SJCRH30 (cell line): ENCODE measurements around the gene GPC6. TPM values are rescaled to one million over a fixed set of nuclear protein-coding genes. Genes with fewer than 3 reads are reported as not detected.

ENCODE experiments used
- DNase-seq, 2 experiments: peaks; one replicate each; pipeline ENCODE4 v3.0.0-alpha.2; 2015 to 2020
- H3K27ac ChIP-seq: fragments of 250-450 bp; sonication (Bioruptor Pico); 2 replicates; pipeline ENCODE4 v1.5.1; 2020; ENCODE audit warnings: mild to moderate bottlenecking, moderate library complexity
- H3K27me3 ChIP-seq: fragments of 250-450 bp; sonication (Bioruptor Pico); 2 replicates; pipeline ENCODE4 v1.5.1; 2020; ENCODE audit warnings: mild to moderate bottlenecking, moderate library complexity
- H3K36me3 ChIP-seq: fragments of 250-450 bp; sonication (Bioruptor Pico); 2 replicates; pipeline ENCODE4 v1.5.1; 2020; ENCODE audit warnings: mild to moderate bottlenecking, moderate library complexity
- H3K4me1 ChIP-seq: fragments of 250-450 bp; sonication (Bioruptor Pico); 2 replicates; pipeline ENCODE4 v1.5.1; 2020; ENCODE audit warnings: mild to moderate bottlenecking, moderate library complexity
- H3K4me3 ChIP-seq: fragments of 250-450 bp; sonication (Bioruptor Pico); 2 replicates; pipeline ENCODE4 v1.5.1; 2020; ENCODE audit warnings: mild to moderate bottlenecking, moderate library complexity
- H3K9me3 ChIP-seq: fragments of 250-450 bp; sonication (Bioruptor Pico); replicated peaks from 2 replicates; pipeline ENCODE4 v1.5.1; 2020; ENCODE audit warnings: mild to moderate bottlenecking, moderate library complexity
- total RNA-seq: library from RNA; depleted of rRNA; stranded (reverse); fragments of >200 nt; shearing (Covaris generic); gene quantifications from 2 replicates; pipeline ENCODE4 v1.2.3, GENCODE V29; 2014

GPC6 gene
- total RNA-seq, 1 experiment from 2014 or later = 21.1 TPM

DNA sequence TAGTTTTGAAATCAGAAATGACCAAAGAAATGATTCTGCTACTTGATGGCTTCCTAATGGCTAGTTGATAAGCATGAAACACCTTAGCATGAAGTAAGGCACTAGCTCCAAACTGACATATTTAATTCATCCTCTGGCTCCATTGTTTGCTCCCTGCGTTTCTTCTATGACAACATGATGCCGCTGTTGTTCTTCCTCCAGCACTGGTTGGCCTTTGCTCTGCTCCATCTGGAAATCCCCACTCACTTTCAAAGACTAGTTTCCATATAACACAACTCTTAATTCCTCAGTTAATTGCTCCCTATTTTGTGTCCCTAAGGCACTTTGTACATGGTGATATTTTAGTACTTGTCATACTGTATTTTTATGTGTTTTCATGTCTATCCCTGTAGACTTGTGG is 151.6 kb downstream of the GPC6 start:
- H3K27ac ChIP-seq = no peak overlapping the region
- no peaks in the 10 kb centered on the region for H3K9me3 ChIP-seq
- DNase-seq = no peak
- no peaks in the 10 kb centered on the region for H3K27me3 ChIP-seq
- no peaks in the 10 kb centered on the region for H3K4me1 ChIP-seq
- H3K4me3 ChIP-seq = no peak overlapping the region
- H3K36me3 ChIP-seq = no peaks in the 10 kb centered on the region

DNA sequence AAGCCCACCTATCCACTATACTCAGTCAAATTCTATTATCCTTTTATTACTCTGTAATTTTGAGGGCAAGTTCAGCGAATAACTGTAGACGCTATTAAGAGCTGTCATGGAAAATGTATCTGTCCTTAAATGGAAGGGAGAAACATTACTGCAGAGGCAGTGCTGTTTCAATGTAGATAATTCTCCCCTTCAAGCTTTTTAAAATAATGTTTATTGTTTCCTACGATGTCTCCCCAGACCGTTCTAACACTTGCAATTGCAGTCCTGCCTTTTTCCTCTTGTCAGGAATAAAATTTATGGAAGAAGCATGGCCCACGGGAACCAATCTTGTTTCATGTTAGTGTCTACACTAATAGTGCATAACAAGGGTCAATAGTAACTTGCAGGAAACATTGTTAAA is 159.5 kb downstream of the GPC6 start:
- H3K4me1 ChIP-seq = no peaks in the 10 kb centered on the region
- no peaks in the 10 kb centered on the region for H3K27me3 ChIP-seq
- no peak for DNase-seq
- H3K36me3 ChIP-seq = no peaks in the 10 kb centered on the region
- no peak overlapping the region for H3K4me3 ChIP-seq
- H3K9me3 ChIP-seq = no peaks in the 10 kb centered on the region
- no peak overlapping the region for H3K27ac ChIP-seq

DNA sequence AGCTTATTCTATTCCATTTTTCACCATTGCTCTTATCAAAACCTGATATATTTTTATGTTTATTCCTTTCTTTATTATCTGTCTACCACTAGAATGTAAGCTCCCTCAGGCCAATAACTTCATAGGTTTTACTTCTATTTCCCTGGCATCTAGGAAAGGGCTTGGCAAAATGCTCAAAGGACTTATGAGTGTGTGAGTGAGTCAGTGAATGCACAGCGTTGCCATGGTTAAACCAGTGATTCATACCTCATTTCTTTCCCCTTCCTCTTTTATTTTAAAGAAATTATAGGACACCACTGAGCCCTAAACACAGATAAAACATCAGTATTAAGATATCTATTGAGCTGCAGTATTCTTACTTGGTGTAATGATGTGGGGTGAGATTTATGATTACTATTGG is 162.1 kb downstream of the GPC6 start:
- DNase-seq = no peak
- Histone ChIP-seq H3K27ac (no peak overlapping the region), H3K4me3 (no peak overlapping the region), H3K36me3 (no peaks in the 10 kb centered on the region), H3K9me3 (no peaks in the 10 kb centered on the region), H3K27me3 (no peaks in the 10 kb centered on the region), H3K4me1 (no peaks in the 10 kb centered on the region)

DNA sequence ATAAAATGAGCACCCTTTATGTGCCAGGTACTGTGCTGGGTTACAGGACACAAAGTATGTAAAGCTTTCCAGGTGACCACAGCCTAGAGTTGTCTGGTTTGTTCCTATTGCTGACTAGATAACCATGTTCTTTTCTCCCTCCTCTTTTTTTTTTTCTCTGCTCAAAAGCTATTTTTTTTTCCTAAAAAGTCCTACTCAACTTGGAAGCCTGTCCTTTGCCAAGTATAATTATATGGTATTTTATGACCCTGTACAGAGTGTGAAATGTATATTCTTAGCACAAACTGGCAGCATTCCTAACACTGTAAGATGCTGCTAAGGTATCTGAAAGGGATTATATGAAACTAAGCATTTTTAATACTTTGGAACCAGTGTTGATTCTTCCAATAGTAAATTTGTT is 171.0 kb downstream of the GPC6 start:
- Histone ChIP-seq H3K27me3 (no peaks in the 10 kb centered on the region), H3K4me1 (no peaks in the 10 kb centered on the region), H3K9me3 (no peaks in the 10 kb centered on the region), H3K27ac (no peak overlapping the region), H3K36me3 (no peaks in the 10 kb centered on the region), H3K4me3 (no peak overlapping the region)
- no peak for DNase-seq

DNA sequence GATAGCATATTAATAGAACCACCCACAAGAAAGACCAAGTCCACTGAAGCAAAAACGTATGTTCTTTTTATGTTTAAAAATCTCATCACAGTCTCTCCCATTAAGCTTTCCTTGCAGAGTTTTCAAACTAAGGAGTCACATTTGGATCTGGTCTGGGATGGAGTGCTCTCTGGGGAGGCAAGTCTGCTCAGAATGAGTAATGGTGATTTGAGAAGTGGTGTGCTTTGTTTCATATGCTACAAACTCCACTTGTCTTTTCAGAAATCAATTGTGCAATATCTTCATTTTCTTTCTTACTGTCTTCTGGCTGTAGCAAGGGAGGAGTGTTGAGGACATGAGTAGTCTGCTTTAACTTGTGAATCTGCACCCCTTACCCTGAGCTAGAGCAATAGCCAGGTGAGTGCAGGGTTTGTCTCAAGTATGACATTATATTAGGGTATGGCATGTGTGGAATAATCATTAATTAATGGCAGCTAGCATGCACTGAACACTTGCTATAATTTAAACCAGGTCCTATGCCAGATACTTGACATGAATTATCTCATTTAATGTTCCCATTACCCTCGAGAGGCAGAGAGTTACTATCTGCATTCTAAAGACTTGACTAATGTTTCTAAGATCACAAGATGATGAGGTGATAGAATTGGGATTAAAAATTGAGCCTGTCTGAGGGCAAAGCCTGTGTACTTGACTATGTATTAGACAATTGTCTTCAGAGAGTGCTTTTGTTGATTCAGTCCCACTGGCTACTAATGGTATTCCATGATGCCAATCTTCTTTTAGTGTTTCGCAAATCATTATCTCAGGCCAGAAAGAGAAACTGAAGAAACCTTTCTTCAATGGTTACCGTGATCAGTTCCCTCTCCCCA is 171.8 kb downstream of the GPC6 start:
- H3K4me1 ChIP-seq = no peaks in the 10 kb centered on the region
- DNase-seq = no peak
- H3K4me3 ChIP-seq = no peak overlapping the region

DNA sequence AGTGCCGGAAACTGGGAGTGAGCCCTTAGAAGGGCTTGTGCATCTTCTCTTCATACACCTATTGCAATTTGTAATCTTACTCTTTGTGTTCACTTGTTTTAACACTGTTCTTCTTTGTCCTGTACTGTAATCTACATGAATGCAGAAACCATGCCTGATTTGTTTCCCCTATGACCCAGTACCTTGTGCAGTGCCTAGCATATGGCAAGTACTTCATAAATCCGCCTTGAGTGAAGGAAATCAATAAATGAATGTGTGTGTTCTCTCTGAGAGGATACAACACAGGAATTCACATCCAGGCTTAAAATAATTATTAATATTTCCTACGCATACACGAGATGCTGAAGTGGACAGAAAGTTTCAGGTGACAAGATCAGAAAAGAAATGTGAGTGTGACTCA is 172.6 kb downstream of the GPC6 start:
- H3K36me3 ChIP-seq = no peaks in the 10 kb centered on the region
- no peaks in the 10 kb centered on the region for H3K4me1 ChIP-seq
- no peak overlapping the region for H3K27ac ChIP-seq
- H3K4me3 ChIP-seq = no peak overlapping the region
- DNase-seq = no peak
- H3K9me3 ChIP-seq = no peaks in the 10 kb centered on the region
- no peaks in the 10 kb centered on the region for H3K27me3 ChIP-seq

More for the DNA sequence above, 171.8 kb downstream of the GPC6 start:
- no peaks in the 10 kb centered on the region for H3K27me3 ChIP-seq
- H3K36me3 ChIP-seq = no peaks in the 10 kb centered on the region
- H3K9me3 ChIP-seq = no peaks in the 10 kb centered on the region
- H3K27ac ChIP-seq = no peak overlapping the region

DNA sequence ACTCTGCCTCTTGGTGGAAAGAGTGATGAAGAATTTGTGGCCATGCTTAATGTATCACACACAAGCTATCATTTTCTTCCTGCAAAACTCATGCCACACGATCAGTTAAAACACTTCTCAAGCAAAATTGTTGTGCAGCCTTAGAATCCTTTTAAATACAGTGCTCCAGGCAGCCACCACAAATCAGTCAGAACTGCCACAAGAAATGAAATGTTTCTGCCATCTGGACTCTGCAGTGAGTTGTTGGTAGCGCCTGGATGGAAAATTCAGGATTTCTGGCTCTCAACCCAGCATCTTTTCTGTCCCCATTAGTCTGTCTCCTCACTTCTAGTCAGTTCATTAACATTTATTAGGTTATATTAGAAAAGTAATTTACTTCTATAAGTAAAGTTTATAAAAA is 179.5 kb downstream of the GPC6 start:
- DNase-seq = no peak
- Histone ChIP-seq H3K4me1 (no peaks in the 10 kb centered on the region), H3K27ac (no peak overlapping the region), H3K27me3 (no peaks in the 10 kb centered on the region), H3K9me3 (no peaks in the 10 kb centered on the region), H3K36me3 (no peaks in the 10 kb centered on the region), H3K4me3 (no peak overlapping the region)

DNA sequence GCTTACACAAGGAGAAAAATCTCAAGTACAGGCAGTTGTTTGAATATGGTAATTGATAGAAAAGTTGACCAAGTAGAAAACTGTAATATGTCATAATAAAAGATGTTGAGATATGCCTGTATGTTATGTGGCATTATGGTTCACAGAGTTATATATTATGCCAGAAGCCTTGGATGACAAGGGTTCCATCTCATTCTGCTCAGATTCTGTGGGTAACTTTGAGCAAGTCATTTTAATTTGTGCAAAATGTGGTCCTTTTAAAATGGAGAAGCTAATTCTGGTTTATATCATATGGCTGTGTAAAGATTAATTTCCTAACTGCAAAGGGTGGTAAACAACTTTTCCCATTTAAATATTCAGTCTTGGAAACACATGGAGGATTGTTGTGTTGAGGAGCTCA is 180.9 kb downstream of the GPC6 start:
- H3K36me3 ChIP-seq = no peaks in the 10 kb centered on the region

DNA sequence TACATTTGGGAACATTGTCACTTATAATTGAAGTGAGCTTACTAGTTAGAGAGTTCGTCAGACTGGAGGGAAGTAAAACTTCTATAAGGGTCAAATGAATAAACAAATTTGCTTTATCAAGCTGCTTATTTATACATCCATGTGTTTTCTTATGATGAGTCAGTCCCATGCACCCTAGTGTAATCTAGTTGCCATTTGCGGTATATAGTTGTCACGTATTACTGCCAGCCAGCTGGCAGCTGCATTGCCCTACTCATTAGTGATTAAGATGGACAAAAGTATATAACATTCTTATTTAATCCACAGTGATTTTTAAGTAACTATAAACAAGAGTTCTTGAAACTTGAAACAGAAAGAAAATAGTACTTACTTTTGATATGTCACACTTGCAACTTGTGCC is 182.4 kb downstream of the GPC6 start:
- DNase-seq = no peak
- Histone ChIP-seq H3K27me3 (no peaks in the 10 kb centered on the region), H3K36me3 (no peaks in the 10 kb centered on the region), H3K4me3 (no peak overlapping the region), H3K4me1 (no peaks in the 10 kb centered on the region), H3K27ac (no peak overlapping the region), H3K9me3 (no peaks in the 10 kb centered on the region)

More for the DNA sequence above, 180.9 kb downstream of the GPC6 start:
- no peak for DNase-seq
- Histone ChIP-seq H3K4me1 (no peaks in the 10 kb centered on the region), H3K27ac (no peak overlapping the region), H3K9me3 (no peaks in the 10 kb centered on the region), H3K4me3 (no peak overlapping the region), H3K27me3 (no peaks in the 10 kb centered on the region)

DNA sequence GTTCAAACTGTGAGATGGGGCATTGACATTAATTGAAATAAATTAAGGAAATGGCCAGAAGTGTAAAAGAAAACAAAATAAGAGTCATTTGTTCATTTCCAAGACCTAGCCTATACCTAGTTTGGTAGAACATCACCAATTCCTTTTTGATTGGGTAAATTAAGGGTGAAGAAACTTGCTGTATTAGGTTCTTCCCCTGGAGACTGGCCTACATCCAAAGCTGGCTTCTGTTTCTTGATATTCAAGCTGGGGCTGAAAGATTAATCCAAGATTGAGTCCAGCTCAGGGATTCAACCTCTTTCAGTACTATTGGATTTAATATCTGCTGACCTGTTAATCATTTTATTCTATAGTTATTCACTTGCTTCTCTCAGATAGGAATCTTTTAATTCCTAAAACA is 183.2 kb downstream of the GPC6 start:
- Histone ChIP-seq H3K36me3 (no peaks in the 10 kb centered on the region), H3K4me1 (no peaks in the 10 kb centered on the region), H3K9me3 (no peaks in the 10 kb centered on the region)

DNA sequence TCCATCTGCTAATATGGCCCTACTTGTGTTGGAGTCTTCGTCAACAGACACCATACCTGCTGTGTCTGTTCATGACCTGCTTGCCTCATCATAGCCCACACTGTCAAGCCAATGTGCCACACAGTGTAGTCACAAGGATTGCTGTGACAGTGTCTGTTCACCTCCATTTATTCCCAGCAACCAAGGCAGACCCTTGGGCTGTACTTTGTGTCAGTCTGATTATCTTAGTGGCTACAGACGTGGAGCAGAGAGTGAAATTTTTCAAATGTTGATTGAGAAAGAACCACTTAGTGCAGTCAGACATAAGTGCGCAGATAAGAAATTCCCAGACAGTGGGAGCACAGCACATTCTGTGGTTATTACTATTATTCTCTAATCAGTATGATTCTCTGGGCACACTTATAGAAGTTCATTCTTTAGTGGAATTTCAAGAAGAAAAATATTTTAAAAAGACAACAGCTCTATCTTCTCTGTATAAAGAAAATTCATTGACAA is 184.6 kb downstream of the GPC6 start:
- Histone ChIP-seq H3K4me1 (no peaks in the 10 kb centered on the region), H3K4me3 (no peak overlapping the region), H3K27me3 (no peaks in the 10 kb centered on the region), H3K27ac (no peak overlapping the region), H3K36me3 (no peaks in the 10 kb centered on the region), H3K9me3 (no peaks in the 10 kb centered on the region)
- DNase-seq = no peak

More for the DNA sequence above, 183.2 kb downstream of the GPC6 start:
- H3K4me3 ChIP-seq = no peak overlapping the region
- H3K27me3 ChIP-seq = no peaks in the 10 kb centered on the region
- no peak for DNase-seq
- H3K27ac ChIP-seq = no peak overlapping the region

DNA sequence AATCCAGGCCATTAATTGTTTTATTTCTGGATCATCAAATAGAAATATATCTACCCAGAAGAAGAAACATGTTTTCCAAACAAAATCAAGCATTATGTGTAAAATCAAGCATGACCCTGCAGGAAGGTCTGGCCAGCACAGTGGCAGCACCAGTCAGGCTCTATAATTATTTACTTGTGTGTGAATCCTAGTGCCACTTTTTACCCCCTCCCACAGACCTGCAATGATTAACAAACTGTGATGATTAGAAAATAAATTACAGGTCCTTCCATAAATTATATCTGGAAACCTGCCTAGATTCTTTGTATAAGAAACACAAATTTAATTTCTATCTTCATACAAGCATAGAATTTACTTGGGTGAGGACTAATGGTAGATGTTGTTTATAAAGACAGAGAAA is 186.1 kb downstream of the GPC6 start:
- H3K4me1 ChIP-seq = no peaks in the 10 kb centered on the region
- no peaks in the 10 kb centered on the region for H3K9me3 ChIP-seq
- H3K36me3 ChIP-seq = no peaks in the 10 kb centered on the region
- H3K4me3 ChIP-seq = no peak overlapping the region
- DNase-seq = no peak
- H3K27ac ChIP-seq = no peak overlapping the region
- no peaks in the 10 kb centered on the region for H3K27me3 ChIP-seq

DNA sequence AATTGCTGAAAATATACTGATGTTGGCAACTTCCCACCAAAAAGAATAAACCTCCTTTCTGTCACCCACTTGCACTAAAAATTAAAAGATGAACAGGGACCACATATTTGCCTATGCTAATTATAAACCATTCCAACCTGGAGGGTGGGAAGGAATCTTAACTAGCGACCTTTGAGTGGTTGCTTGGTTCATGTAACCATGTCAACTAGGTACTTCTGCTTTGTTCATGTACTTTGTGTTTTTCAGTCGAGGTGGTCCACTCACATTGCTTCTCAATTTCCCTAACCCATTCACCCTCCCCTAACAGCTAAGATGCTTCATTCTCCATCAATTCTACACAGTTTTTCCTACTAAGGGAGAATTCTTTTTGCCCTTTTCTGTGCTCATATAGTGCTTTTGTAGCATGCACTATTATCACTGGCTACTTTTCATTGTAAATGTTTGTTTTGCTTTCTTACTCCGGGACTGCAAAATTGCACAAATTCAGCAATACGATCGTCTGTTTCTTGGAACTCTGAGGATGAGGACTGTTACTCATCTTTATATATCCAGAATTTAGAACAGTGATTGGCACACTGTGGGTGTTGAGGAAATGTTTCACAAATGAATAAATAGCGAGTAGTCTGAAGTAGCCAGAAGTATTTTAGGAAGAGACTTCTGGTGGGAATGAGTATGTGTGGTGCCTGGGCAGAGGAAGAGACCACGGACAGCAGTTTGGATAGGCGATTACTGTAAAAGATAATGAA is 187.5 kb downstream of the GPC6 start:
- Histone ChIP-seq H3K4me1 (no peaks in the 10 kb centered on the region), H3K36me3 (no peaks in the 10 kb centered on the region), H3K4me3 (no peak overlapping the region), H3K27ac (no peak overlapping the region), H3K27me3 (no peaks in the 10 kb centered on the region), H3K9me3 (no peaks in the 10 kb centered on the region)
- no peak for DNase-seq

DNA sequence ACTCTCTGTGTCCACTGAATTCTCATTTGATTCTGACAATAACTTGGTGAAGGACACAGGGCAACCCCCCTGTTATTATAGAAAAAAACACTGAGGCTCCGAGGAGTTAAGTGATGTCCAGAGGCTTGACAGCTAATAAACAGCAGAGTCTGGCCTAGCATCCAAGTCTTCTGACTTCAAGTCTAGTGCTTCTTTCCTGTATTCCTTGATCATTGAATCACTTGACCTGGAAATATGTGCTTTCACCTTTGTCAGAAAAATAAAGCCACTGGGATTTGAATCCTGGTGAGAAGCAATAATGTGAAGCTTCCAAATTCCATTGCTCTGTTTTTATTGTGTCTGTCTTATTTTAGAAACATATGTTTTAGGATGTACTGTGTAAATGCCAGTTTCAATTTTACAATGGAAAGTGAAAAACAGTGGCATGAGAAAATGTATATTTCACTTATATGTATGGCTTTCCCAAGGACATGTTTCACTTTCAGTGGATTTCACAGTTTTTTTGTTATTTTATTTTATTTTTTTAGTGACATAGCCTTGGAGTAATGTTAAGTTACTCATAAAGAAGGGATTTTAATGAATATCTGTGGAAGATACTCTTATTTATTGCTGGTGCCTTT is 190.2 kb downstream of the GPC6 start:
- no peak overlapping the region for H3K4me3 ChIP-seq
- H3K9me3 ChIP-seq = no peaks in the 10 kb centered on the region
- DNase-seq = no peak
- H3K27ac ChIP-seq = no peak overlapping the region
- H3K36me3 ChIP-seq = no peaks in the 10 kb centered on the region
- H3K4me1 ChIP-seq = no peaks in the 10 kb centered on the region
- no peaks in the 10 kb centered on the region for H3K27me3 ChIP-seq

DNA sequence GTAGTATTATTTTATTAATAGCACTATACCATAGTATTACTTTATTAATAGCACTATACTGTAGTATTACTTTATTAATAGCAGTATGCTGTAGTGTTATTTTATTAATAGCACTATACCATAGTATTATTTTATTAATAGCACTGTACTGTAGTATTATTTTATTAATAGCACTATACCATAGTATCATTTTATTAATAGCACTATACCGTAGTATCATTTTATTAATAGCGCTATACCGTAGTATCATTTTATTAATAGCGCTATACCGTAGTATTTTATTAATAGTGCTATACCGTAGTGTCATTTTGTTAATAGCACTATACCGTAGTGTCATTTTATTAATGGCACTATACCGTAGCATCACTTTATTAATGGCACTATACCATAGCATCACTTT is 191.8 kb downstream of the GPC6 start:
- H3K4me3 ChIP-seq = no peak overlapping the region
- H3K9me3 ChIP-seq = no peaks in the 10 kb centered on the region
- H3K36me3 ChIP-seq = no peaks in the 10 kb centered on the region
- H3K27ac ChIP-seq = no peak overlapping the region
- H3K4me1 ChIP-seq = no peaks in the 10 kb centered on the region
- no peaks in the 10 kb centered on the region for H3K27me3 ChIP-seq
- no peak for DNase-seq
